Panc1 (cell line): ENCODE data around the gene TEX261. TPM values are rescaled to one million over a fixed set of nuclear protein-coding genes. Genes with fewer than 3 reads are reported as not detected.

Source experiments
- ATAC-seq: fragments of 200-7000 bp; cut with Tn5 transposase; 2 replicates; pipeline ENCODE4 v1.9.1; 2020; ENCODE audit warnings: mild to moderate bottlenecking, moderate library complexity
- BruUV-seq: library from RNA; stranded (reverse); fragments of 400-500 nt; replicated peaks from 2 replicates; lab custom pipeline; 2021; lab: Mats Ljungman, UMichigan
- CTCF ChIA-PET: fragments of 300-600 bp; sonication (Branson Sonifier 250); formaldehyde crosslinking; loops from one replicate; lab custom pipeline; 2022; ENCODE audit warnings: antibody characterized with exemption; lab: Charles Lee
- POLR2A ChIA-PET: fragments of 300-600 bp; sonication (Branson Sonifier 250); formaldehyde crosslinking; loops from one replicate; lab custom pipeline; 2022; ENCODE audit warnings: antibody characterized with exemption; lab: Charles Lee
- DNase-seq: peaks from one replicate; pipeline ENCODE4 v3.0.0-alpha.2; 2010; ENCODE audit warnings: low read depth, low spot score
- H3K27ac ChIP-seq: 2 replicates; pipeline ENCODE4 v1.5.1; 2011; ENCODE audit warnings: mild to moderate bottlenecking, low read length, inconsistent platforms
- H3K27me3 ChIP-seq: fragments of 200-500 bp; sonication (Bioruptor generic); 2 replicates; pipeline ENCODE4 v1.6.0; 2014; ENCODE audit warnings: low read length, inconsistent platforms; ENCODE audit not compliant: control insufficient read depth, insufficient read depth
- H3K36me3 ChIP-seq: fragments of 200-500 bp; sonication (Bioruptor generic); 2 replicates; pipeline ENCODE4 v1.5.1; 2014; ENCODE audit warnings: inconsistent platforms, mild to moderate bottlenecking, low read length, moderate library complexity; ENCODE audit not compliant: control insufficient read depth, insufficient read depth
- H3K4me1 ChIP-seq: 2 replicates; pipeline ENCODE4 v1.5.1; 2011; ENCODE audit warnings: inconsistent platforms, mild to moderate bottlenecking, low read length, moderate library complexity; ENCODE audit not compliant: control insufficient read depth, insufficient read depth
- H3K4me3 ChIP-seq, 2 experiments: 2 replicates each; pipeline ENCODE4 v1.5.1; 2011 to 2012; ENCODE audit warnings: low read depth in 2 of 2, low read length in 2 of 2, mild to moderate bottlenecking in 2 of 2, inconsistent platforms in 1 of 2, moderate library complexity in 1 of 2
- H3K9me3 ChIP-seq: fragments of 200-500 bp; sonication (Bioruptor generic); 2 replicates; pipeline ENCODE4 v1.5.1; 2014; ENCODE audit warnings: low read depth, mild to moderate bottlenecking, inconsistent platforms, low read length, moderate library complexity; ENCODE audit not compliant: control insufficient read depth, insufficient read depth
- POLR2AphosphoS5 ChIP-seq: IDR thresholded peaks from 2 replicates; pipeline ENCODE4 v1.6.1; 2012; ENCODE audit warnings: mild to moderate bottlenecking, low read depth, low read length, moderate library complexity
- SIN3A ChIP-seq: IDR thresholded peaks from 2 replicates; pipeline ENCODE4 v1.6.1; 2012; ENCODE audit warnings: low read depth, mild to moderate bottlenecking, low read length, moderate library complexity, borderline replicate concordance; ENCODE audit not compliant: insufficient read depth
- TCF7L2 ChIP-seq: IDR thresholded peaks from 2 replicates; pipeline ENCODE4 v1.6.1; 2011; ENCODE audit warnings: mild to moderate bottlenecking, low read depth, low read length, inconsistent platforms
- in situ Hi-C: cut with HindIII; loops from 2 replicates; pipeline ENCODE4 v1.10.0; 2016; ENCODE audit warnings: low sequenced_read_pairs, low pct_unique_long_range_greater_than_20kb
- intact Hi-C: fragments of 100-400 bp; cut with micrococcal nuclease; formaldehyde crosslinking; loops from one replicate; pipeline ENCODE4 v1.10.0; 2022; ENCODE audit not compliant: unreplicated experiment
- total RNA-seq: library from RNA; stranded (reverse); gene quantifications from one replicate; pipeline ENCODE4 v1.2.1, GENCODE V29; 2021; ENCODE audit not compliant: unreplicated experiment
- TF ChIP-seq, protein P1 (sequence below), 2 experiments: IDR thresholded peaks; 2 replicates each; pipeline ENCODE4 v1.6.1; 2011 to 2012; ENCODE audit warnings: low read depth in 2 of 2, control low read depth in 1 of 2, low read length in 1 of 2, mild to moderate bottlenecking in 1 of 2, moderate library complexity in 1 of 2; ENCODE audit not compliant: insufficient read depth in 1 of 2
- TF ChIP-seq, protein P2 (sequence below): fragments of 450-650 bp; IDR thresholded peaks from 2 replicates; pipeline ENCODE4 v1.5.1; 2017; ENCODE audit warnings: mild to moderate bottlenecking

TEX261 gene
- total RNA-seq, 1 experiment from 2014 or later: 64.9 TPM

DNA sequence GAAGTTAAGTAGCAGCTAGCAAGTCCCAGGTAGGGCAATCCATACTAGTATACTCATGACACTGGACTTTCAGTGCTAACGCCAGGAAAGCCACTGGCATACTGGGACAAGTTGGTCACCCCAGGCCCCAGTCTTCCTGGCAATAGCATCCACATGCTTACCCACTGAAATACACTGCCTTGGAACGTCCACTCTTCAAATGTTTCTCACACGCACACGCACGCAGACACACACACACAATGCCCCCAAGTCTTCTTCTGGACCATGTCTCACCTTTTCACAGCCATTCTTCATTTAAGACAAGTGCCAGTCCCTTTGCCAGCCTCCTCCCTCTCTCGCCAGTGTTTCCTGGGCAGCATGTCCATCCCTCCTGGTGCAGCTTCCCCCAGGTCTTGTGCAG is 8.7 kb upstream of the TEX261 start:
- Histone ChIP-seq H3K4me3 (no peak overlapping the region), H3K4me1 (no peaks in the 10 kb centered on the region), H3K27me3 (no peaks in the 10 kb centered on the region), H3K9me3 (no peaks in the 10 kb centered on the region), H3K27ac (no peak overlapping the region), H3K36me3 (no peaks in the 10 kb centered on the region; the same call in 1 of the 2 replicates)
- no peak for TF ChIP-seq POLR2AphosphoS5
- no peak for TF ChIP-seq TCF7L2
- TF ChIP-seq, protein P1, sequence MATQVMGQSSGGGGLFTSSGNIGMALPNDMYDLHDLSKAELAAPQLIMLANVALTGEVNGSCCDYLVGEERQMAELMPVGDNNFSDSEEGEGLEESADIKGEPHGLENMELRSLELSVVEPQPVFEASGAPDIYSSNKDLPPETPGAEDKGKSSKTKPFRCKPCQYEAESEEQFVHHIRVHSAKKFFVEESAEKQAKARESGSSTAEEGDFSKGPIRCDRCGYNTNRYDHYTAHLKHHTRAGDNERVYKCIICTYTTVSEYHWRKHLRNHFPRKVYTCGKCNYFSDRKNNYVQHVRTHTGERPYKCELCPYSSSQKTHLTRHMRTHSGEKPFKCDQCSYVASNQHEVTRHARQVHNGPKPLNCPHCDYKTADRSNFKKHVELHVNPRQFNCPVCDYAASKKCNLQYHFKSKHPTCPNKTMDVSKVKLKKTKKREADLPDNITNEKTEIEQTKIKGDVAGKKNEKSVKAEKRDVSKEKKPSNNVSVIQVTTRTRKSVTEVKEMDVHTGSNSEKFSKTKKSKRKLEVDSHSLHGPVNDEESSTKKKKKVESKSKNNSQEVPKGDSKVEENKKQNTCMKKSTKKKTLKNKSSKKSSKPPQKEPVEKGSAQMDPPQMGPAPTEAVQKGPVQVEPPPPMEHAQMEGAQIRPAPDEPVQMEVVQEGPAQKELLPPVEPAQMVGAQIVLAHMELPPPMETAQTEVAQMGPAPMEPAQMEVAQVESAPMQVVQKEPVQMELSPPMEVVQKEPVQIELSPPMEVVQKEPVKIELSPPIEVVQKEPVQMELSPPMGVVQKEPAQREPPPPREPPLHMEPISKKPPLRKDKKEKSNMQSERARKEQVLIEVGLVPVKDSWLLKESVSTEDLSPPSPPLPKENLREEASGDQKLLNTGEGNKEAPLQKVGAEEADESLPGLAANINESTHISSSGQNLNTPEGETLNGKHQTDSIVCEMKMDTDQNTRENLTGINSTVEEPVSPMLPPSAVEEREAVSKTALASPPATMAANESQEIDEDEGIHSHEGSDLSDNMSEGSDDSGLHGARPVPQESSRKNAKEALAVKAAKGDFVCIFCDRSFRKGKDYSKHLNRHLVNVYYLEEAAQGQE (IDR thresholded peaks at IDR 0.05; ENCODE audit: insufficient read depth in 1 of 2, low read depth in 2 of 2, low read length in 1 of 2): no peak
- TF ChIP-seq, protein P2, sequence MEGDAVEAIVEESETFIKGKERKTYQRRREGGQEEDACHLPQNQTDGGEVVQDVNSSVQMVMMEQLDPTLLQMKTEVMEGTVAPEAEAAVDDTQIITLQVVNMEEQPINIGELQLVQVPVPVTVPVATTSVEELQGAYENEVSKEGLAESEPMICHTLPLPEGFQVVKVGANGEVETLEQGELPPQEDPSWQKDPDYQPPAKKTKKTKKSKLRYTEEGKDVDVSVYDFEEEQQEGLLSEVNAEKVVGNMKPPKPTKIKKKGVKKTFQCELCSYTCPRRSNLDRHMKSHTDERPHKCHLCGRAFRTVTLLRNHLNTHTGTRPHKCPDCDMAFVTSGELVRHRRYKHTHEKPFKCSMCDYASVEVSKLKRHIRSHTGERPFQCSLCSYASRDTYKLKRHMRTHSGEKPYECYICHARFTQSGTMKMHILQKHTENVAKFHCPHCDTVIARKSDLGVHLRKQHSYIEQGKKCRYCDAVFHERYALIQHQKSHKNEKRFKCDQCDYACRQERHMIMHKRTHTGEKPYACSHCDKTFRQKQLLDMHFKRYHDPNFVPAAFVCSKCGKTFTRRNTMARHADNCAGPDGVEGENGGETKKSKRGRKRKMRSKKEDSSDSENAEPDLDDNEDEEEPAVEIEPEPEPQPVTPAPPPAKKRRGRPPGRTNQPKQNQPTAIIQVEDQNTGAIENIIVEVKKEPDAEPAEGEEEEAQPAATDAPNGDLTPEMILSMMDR: no peak
- no peak for TF ChIP-seq SIN3A
- no peak for ATAC-seq
- DNase-seq: no peak
- in situ Hi-C loops (no loop called here), intact Hi-C loops (no loop called here)
- ChIA-PET POLR2A (no interaction called here), CTCF (interaction anchor here (0.7 kb wide), 1 partner anchor 64 kb away, joined by 3 read pairs; no protein-coding TSS in a partner anchor)
- no TSS peak for BruUV-seq

DNA sequence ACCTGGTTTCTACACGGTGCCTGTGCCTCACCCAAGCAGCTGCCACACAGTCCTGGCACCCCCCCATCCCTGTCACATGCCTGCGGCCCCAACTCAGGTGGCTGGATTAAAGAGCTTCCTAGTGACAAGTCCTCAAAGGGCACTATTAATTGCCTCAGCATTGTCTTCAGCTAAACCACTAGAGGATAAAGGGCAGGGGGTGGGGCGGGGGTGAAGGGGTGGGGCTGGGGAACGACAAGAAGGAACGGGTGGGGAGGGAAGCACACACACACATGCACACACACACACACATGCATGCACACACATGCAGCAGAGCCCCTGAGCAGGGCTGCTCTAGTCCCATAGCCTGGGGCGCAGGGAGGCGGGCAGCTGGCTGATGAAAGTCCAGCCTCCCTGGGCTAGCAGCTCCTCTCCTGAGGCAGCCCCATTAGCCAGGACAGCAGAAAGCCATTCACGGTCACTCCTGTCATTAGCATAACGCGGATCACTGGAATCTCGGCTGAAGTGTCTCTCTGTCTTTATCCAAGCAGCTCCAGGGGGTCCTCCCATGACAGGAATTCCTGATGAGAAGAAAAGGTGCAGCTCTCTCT is 7.4 kb upstream of the TEX261 start:
- BruUV-seq: no TSS peak
- Histone ChIP-seq H3K4me3 (no peak overlapping the region), H3K27ac (no peak overlapping the region), H3K36me3 (no peaks in the 10 kb centered on the region; the same call in 1 of the 2 replicates), H3K4me1 (no peaks in the 10 kb centered on the region), H3K9me3 (no peaks in the 10 kb centered on the region), H3K27me3 (no peaks in the 10 kb centered on the region)
- ATAC-seq (no peak), DNase-seq (no peak)
- CTCF ChIA-PET: interaction anchor here (1.1 kb wide), 1 partner anchor 98 kb away, joined by 5 read pairs; no protein-coding TSS in a partner anchor
- POLR2A ChIA-PET: no interaction called here
- intact Hi-C loops (no loop called here), in situ Hi-C loops (no loop called here)
- TF ChIP-seq, protein P2: no peak
- no peak for TF ChIP-seq TCF7L2
- TF ChIP-seq, protein P1 (IDR thresholded peaks at IDR 0.05; ENCODE audit: insufficient read depth in 1 of 2, low read depth in 2 of 2, low read length in 1 of 2): no peak
- TF ChIP-seq SIN3A: no peak
- no peak for TF ChIP-seq POLR2AphosphoS5
